HEK293T (cell line): Measurements from ENCODE around the gene ABCB9.

Experiments
- BHLHE40 ChIP-seq: fragments of 450-650 bp; IDR thresholded peaks from 2 replicates; pipeline ENCODE4 v1.6.1; 2016; ENCODE audit warnings: mild to moderate bottlenecking, moderate library complexity, borderline replicate concordance
- NFRKB ChIP-seq: fragments of 450-650 bp; IDR thresholded peaks from 2 replicates; pipeline ENCODE4 v1.6.1; 2016; ENCODE audit warnings: mild to moderate bottlenecking, moderate library complexity
- SP1 ChIP-seq: fragments of 450-650 bp; IDR thresholded peaks from 2 replicates; pipeline ENCODE4 v1.6.1; 2017

DNA sequence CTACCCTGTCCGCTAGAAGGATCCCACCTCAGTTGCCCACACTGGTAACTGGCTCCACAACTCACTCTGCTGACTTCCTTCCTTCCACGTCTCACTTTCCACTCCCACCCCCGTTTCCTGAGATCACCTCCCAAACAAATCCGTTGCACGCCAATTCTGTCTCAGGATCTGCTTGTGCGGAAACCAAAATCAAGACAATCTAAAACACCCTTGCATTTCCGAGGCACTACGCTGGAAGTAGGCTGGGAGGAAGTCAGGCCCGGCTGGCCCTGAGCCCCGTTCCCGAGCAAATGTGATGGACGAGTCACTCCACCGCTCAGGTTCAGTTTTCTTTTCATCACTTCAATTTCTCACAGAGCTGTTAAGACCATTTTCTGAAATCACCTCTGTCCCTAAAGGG is 23.1 kb downstream of the ABCB9 start:
- TF ChIP-seq SP1 = no peak
- TF ChIP-seq NFRKB = no peak
- TF ChIP-seq BHLHE40 = no peak
